SU-DHL-6 (cell line): ENCODE results near the gene VAPB.

ENCODE experiments used
- H2AFZ ChIP-seq: fragments of 200-600 bp; sonication (generic); 2 replicates; pipeline ENCODE4 v1.6.1; 2014; ENCODE audit warnings: low read depth, mild to moderate bottlenecking, moderate library complexity, mixed read lengths, antibody characterized with exemption, low read length; ENCODE audit not compliant: severe bottlenecking
- H3F3A ChIP-seq: fragments of 200-600 bp; shearing (Covaris generic); 2 replicates; pipeline ENCODE4 v1.6.0; 2016; ENCODE audit warnings: antibody characterized with exemption, mild to moderate bottlenecking; ENCODE audit not compliant: insufficient read depth
- H3K27ac ChIP-seq: fragments of 200-600 bp; sonication (generic); 2 replicates; pipeline ENCODE4 v1.5.1; 2016; ENCODE audit warnings: low read depth, mild to moderate bottlenecking, low read length, moderate library complexity, mixed read lengths
- H3K27me3 ChIP-seq: fragments of 200-600 bp; sonication (generic), shearing (Covaris generic); 2 replicates; pipeline ENCODE4 v1.6.0; 2014; ENCODE audit warnings: mild to moderate bottlenecking, low read length
- H3K36me3 ChIP-seq: fragments of 200-600 bp; sonication (generic); 2 replicates; pipeline ENCODE4 v1.6.1; 2014; ENCODE audit warnings: mild to moderate bottlenecking, low read length, mixed read lengths
- H3K4me2 ChIP-seq: fragments of 300-600, 200-600 bp; shearing (Covaris generic), sonication (generic); 2 replicates; pipeline ENCODE4 v1.6.0; 2014; ENCODE audit warnings: low read length, low read depth, mild to moderate bottlenecking; ENCODE audit not compliant: poor library complexity, severe bottlenecking
- H3K4me3 ChIP-seq: fragments of 200-600 bp; sonication (generic); 2 replicates; pipeline ENCODE4 v1.5.1; 2014; ENCODE audit warnings: antibody characterized with exemption, low read length, mild to moderate bottlenecking, mixed read lengths; ENCODE audit not compliant: insufficient read depth, poor library complexity, severe bottlenecking
- H3K79me2 ChIP-seq: fragments of 200-600 bp; sonication (generic); 2 replicates; pipeline ENCODE4 v1.6.1; 2014; ENCODE audit warnings: mild to moderate bottlenecking, low read length, moderate library complexity; ENCODE audit not compliant: insufficient read depth
- H3K9ac ChIP-seq: fragments of 200-600 bp; sonication (generic); 2 replicates; pipeline ENCODE4 v1.7.0; 2014; ENCODE audit warnings: mild to moderate bottlenecking, low read length
- H3K9me2 ChIP-seq: fragments of 200-600 bp; sonication (generic); replicated peaks from 2 replicates; pipeline ENCODE4 v1.6.1; 2014; ENCODE audit warnings: low read length; ENCODE audit not compliant: insufficient read depth
- H3K9me3 ChIP-seq: fragments of 200-600 bp; sonication (generic); 2 replicates; pipeline ENCODE4 v1.6.1; 2014; ENCODE audit warnings: low read length, mixed read lengths; ENCODE audit not compliant: insufficient read depth
- H4K20me1 ChIP-seq: fragments of 200-600 bp; sonication (generic); 2 replicates; pipeline ENCODE4 v1.6.1; 2014; ENCODE audit warnings: low read depth, mild to moderate bottlenecking, antibody characterized with exemption, low read length, moderate library complexity, mixed read lengths
- EZH2phosphoT487 ChIP-seq: fragments of 200-600 bp; sonication (generic), shearing (Covaris generic); conservative IDR thresholded peaks from 2 replicates; pipeline ENCODE4 v1.6.1; 2018; ENCODE audit warnings: mild to moderate bottlenecking, antibody characterized with exemption, low read length, moderate library complexity, mixed read lengths
- TF ChIP-seq, protein P1 (sequence below): fragments of 200-600 bp; sonication (generic); IDR thresholded peaks from one replicate; pipeline ENCODE4 v1.5.1; 2017; ENCODE audit warnings: antibody characterized with exemption, mild to moderate bottlenecking, low read length, moderate library complexity; ENCODE audit not compliant: insufficient read depth, poor library complexity, severe bottlenecking

Gene VAPB

DNA sequence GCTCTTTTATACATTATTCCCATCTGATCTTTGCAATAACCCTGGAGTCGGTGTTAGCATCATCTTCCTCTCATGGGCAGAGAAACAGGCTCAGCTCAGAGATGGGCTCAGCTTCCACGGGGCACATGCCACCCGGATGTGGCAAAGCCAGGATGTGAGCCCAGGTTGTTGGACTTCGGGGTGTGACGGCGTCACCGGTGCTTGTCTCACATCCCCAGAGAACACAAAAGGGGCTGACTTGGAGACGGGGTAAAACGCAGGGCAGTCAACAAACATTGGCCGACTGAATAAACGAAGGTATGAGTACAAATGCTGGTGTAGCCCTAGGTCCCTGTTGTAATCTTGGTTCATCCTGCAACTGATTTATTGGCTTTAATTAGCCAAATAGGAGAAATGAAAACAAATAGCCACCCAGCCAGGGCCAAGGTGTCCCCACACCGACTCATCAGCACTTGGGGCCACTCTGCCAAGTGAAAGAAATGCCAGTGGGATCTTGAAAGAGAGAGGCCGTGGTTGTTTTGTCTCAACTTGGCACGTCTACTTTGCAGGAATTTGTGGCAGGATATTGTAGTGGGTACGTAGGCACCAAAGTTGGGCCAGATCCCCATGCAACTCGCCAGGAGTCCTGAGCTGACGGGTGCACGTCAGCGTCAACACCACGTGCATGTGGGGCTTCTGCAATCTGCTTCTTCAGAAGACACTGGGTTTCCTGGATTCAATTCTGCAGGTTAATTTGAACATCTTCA is 83.4 kb downstream of the VAPB start:
- Histone ChIP-seq H4K20me1 (no peaks in the 10 kb centered on the region), H3F3A (no peaks in the 10 kb centered on the region), H3K27ac (no peak overlapping the region), H3K79me2 (no peaks in the 10 kb centered on the region), H3K9me3 (no peaks in the 10 kb centered on the region), H3K4me2 (no peak overlapping the region), H2AFZ (no peak overlapping the region), H3K36me3 (no peaks in the 10 kb centered on the region), H3K9ac (no peak overlapping the region), H3K9me2 (no peaks in the 10 kb centered on the region), H3K4me3 (no peak overlapping the region), H3K27me3 (no peaks in the 10 kb centered on the region)
- TF ChIP-seq, protein P1, sequence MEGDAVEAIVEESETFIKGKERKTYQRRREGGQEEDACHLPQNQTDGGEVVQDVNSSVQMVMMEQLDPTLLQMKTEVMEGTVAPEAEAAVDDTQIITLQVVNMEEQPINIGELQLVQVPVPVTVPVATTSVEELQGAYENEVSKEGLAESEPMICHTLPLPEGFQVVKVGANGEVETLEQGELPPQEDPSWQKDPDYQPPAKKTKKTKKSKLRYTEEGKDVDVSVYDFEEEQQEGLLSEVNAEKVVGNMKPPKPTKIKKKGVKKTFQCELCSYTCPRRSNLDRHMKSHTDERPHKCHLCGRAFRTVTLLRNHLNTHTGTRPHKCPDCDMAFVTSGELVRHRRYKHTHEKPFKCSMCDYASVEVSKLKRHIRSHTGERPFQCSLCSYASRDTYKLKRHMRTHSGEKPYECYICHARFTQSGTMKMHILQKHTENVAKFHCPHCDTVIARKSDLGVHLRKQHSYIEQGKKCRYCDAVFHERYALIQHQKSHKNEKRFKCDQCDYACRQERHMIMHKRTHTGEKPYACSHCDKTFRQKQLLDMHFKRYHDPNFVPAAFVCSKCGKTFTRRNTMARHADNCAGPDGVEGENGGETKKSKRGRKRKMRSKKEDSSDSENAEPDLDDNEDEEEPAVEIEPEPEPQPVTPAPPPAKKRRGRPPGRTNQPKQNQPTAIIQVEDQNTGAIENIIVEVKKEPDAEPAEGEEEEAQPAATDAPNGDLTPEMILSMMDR = no peak
- no peak for TF ChIP-seq EZH2phosphoT487

DNA sequence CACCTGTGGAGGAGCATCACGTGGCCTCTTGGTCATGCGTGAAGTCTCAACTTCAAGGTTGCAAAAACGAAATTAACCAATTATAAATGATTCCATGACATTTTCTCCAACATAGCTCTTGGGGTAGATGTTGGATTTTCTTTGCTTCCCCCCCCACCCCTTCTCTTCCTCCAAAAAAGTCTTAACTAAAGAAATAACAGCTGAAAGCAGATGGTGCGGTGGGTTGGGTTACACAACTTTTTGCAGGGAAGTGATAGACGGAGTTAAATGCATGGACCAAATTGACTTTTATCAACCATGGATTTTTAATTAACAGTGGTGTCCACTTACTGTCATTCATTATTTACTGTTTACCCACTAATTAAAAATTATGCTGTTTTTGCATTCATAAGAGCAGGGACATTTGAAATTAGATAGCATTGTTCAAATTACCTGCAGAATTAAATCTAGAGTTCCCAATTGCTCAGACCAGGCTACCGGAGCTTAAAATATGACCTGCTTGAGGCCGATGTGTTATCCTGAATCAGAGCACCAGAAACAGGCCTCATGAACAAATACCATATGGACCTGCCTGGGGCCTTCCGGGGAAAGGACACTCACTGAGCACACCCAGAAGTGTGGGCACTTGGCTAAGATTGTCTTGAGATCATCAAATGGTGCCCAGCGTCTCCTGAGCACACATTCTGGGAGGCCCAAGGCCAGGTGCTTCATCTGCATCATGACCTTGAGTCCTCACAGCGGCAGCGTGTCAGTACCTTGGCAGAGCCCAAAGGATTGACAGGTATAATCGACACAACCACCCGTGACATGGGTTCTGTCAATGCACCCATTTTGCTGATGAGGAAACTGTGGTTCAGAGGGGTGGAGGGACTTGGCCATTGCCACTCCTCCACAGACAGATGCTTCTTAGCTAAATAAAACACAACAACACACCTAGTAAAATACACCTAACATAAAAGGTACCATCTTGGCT is 84.7 kb downstream of the VAPB start:
- Histone ChIP-seq H3K4me3 (no peak overlapping the region), H2AFZ (no peak overlapping the region), H3K79me2 (no peaks in the 10 kb centered on the region), H3F3A (no peaks in the 10 kb centered on the region), H3K27me3 (no peaks in the 10 kb centered on the region), H3K9me2 (no peaks in the 10 kb centered on the region), H3K36me3 (no peaks in the 10 kb centered on the region), H3K27ac (no peak overlapping the region), H3K9ac (no peak overlapping the region), H3K4me2 (no peak overlapping the region), H3K9me3 (no peaks in the 10 kb centered on the region), H4K20me1 (no peaks in the 10 kb centered on the region)
- TF ChIP-seq, protein P1 = no peak
- TF ChIP-seq EZH2phosphoT487 = no peak

DNA sequence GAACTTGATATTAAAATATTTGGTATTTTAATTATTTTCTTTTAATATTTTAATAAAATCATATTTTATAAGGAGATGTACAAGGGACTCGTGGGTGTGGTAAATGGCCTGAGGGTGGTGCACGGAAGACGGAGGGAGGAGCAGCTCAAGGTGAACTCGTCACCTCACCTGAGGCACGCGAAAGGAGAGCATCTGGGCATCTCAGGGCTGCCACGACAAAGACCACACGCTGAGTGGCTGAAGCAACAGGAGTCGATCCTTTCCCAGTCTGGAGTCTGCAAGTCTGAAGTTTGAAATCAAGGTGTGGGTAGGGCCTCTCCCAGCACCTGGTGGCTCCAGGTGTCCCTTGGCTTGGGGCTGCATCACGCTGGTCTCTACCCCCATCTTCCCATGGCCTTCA is 86.4 kb downstream of the VAPB start:
- TF ChIP-seq, protein P1 = no peak
- no peak for TF ChIP-seq EZH2phosphoT487
- no peaks in the 10 kb centered on the region for H3K9me3 ChIP-seq
- H3K27me3 ChIP-seq = no peaks in the 10 kb centered on the region
- no peaks in the 10 kb centered on the region for H3K79me2 ChIP-seq
- H3K4me3 ChIP-seq = no peak overlapping the region
- no peak overlapping the region for H2AFZ ChIP-seq
- H3K36me3 ChIP-seq = no peaks in the 10 kb centered on the region
- no peak overlapping the region for H3K9ac ChIP-seq
- no peak overlapping the region for H3K4me2 ChIP-seq
- H3K9me2 ChIP-seq = no peaks in the 10 kb centered on the region
- H4K20me1 ChIP-seq = no peaks in the 10 kb centered on the region
- H3K27ac ChIP-seq = no peak overlapping the region
- no peaks in the 10 kb centered on the region for H3F3A ChIP-seq
